ENCODE data around the gene EFL1.
A peak's percentile ranks its signal among the peaks of the same experiment; 100 is the strongest.
"Not testable (repeated sequence)": the region's sequence is repeated elsewhere in the genome, so short reads cannot be mapped to it uniquely, and the experiment has no call there.

Gene EFL1

DNA sequence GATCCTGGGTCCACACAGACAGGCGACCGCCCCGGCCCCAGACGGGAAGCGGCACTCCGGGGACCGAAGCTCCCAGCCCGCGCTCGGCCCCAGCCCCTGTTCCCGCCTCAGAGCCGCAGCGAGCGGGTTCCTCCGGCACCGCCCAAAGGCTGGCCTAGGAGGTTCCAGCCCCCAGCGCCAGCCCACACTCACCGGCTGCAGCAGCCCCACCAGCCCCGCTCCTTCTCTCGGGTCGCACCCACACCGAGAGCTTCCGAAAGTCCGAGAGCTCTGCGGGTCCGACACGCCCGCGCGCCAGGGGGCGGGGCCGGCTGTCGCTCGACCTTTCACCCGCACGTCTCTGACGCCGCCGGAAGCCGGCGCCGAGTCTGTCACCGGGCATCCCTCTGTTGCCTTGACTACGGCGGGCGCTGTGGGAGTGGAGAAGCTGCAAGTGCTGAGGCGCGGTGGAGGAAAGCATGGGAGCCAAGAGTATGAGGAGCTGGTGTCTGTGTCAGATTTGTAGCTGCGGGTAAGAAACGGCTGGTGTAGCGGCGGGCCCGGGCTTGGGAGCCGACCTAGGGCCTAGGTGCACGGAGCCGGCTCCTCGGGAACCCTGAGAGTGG lies at the start of gene EFL1, which contains the start of gene SAXO2:
TSS of gene EFL1 (minus strand) at position 313 of the 605 bp plus-strand sequence. CDS start 956 bp downstream, outside the sequence.
TSS of gene SAXO2 (plus strand) at position 397 of the 605 bp plus-strand sequence. CDS start at position 459, 62 bp downstream.
- peak within 1 kb of the TSS; percentile 87 for H3K4me3 ChIP-seq (ENCODE audit: low read depth, low read length)
- DNase-seq (ENCODE audit: low read depth) = peak; percentile 23

DNA sequence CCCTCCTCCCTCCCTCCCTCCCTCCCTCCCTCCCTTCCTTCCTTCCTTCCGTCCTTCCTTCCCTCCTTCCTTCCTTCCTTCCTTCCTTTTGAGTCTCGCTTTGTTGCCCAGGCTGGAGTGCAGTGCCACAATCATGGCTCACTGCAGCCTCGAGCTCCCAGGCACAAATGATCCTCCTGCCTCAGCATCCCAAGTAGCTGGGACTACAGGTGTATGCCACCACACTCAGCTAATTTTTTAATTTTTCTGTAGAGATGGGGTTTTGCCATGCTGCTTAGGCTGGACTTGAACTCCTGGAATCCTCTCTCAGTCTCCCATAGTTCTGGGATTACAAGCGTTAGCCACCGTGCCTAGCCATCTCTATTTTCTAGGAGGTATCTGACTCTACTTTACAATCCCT lies 48.8 kb upstream of the EFL1 start:
- DNase-seq (ENCODE audit: low read depth); H3K4me3 ChIP-seq (ENCODE audit: low read depth, low read length): not testable (repeated sequence)

DNA sequence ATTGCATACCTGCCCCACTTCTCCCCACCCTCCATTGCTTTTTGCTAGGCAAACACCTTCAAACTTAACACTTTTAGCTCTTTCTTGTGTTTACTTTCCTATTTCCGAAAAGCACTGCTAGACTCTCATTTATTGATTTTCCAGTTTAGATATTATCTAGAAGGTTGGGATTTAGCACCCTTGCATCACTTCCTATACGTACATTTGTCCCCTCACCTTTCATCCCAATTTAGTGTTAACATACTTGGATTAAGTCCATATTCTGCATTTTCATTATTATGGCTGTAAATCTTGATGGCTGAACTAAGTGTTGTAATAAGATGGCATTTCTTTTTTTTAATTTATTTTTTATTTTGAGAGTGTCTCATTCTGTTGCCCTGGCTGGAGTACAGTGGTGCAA lies 47.3 kb upstream of the EFL1 start:
- no peak for DNase-seq (ENCODE audit: low read depth)

DNA sequence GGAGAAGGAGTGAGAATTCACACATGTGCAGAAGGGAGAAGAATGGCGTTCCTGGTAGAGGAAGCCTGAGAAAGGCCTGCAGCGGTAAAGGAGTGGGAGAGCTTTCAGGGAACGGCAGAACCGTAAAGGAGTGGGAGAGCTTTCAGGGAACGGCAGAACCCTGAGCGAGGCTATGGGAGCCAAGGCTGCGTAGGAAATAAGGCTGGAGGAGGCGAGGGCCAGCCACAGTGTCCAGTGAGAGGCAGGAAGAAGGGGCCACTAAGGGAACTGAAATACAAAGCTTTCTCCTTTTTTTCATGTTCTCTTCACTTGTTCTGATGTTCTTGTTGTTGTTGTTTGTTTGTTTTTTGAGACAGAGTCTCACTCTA lies 45.2 kb upstream of the EFL1 start:
- H3K4me3 ChIP-seq (ENCODE audit: low read depth, low read length) = no peak overlapping the region
- DNase-seq (ENCODE audit: low read depth) = no peak

More for the DNA sequence above, 47.3 kb upstream of the EFL1 start:
- no peak overlapping the region for H3K4me3 ChIP-seq (ENCODE audit: low read depth, low read length)

DNA sequence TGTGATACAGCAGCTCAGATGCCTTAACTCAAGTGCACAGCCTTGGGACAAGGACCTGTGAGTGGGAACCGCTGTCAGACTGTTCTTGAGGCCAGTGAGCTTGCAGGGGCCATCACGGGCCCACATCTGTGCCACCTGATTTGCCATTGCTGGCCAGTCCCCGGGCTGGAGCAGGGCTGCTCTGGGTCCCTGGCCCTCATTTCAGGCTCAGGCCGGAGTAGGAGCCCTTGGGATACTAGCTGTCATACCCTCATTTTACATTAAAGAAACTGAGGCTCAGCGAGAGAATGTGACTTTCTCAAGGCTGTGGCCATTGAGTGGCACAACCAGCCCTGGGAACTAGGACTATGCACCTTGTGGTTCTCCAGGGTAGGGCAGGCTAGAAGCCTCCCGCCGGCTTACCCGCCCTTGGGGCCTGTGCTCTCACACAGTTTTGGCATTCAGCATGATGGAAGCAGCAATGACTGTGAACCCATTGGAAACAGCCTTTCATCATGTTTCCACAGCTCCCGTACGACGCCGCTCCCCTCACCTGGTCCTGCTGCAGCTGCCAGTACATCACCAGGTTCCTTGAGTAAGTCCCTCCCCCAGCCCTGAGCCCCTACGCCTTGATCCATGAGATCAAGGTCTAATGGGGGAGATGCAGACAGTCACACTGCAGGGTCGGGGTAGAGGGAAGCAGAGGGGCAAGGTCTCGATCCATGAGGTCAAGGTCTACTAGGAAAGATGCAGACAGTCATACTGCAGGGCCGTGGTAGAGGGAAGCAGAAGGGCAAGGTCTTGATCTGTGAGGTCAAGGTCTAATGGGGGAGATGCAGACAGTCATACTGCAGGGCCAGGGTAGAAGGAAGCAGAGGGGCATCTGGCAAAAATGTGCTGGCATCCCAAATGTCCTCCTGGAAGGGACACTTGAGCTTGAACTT lies 44.5 kb upstream of the EFL1 start:
- no peak for DNase-seq (ENCODE audit: low read depth)
- H3K4me3 ChIP-seq (ENCODE audit: low read depth, low read length) = no peak overlapping the region

DNA sequence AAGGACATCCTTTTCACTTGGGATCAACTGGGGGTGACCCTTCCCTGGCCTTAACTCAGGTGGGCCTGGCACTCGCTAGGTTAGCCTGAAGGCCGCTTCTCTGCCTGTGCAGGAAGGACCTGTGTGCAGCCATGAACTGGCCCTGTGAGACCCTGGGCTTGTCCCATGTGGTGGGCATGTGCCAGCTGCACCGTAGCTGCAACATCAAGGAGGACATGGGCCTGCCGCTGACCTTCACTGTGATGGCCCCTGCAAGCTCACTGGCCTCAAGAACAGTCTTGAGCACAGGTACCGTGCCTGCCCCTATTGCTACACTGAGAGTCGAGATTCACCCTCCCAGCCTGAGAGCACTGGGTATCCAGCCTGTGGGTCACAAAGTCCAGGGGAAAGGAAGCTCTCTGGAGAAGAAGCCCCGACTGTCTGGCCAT lies 43.1 kb upstream of the EFL1 start:
- DNase-seq (ENCODE audit: low read depth) = no peak
- no peak overlapping the region for H3K4me3 ChIP-seq (ENCODE audit: low read depth, low read length)

DNA sequence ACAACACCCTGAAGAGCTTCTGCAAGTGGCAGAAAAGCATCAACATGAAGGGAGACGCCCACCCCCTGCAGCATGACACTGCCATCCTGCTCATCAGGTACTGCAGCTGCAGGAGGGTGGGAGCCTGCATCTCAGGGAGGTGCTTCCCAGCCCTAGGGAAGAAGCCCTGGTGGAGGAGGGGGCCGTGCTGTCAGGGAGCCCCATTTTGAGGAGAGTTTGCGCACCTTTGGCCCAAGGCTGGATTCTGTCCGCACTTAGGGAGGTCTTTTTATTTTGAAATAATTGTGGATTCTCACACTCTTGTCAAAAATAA lies 42.2 kb upstream of the EFL1 start:
- no peak overlapping the region for H3K4me3 ChIP-seq (ENCODE audit: low read depth, low read length)
- no peak for DNase-seq (ENCODE audit: low read depth)

DNA sequence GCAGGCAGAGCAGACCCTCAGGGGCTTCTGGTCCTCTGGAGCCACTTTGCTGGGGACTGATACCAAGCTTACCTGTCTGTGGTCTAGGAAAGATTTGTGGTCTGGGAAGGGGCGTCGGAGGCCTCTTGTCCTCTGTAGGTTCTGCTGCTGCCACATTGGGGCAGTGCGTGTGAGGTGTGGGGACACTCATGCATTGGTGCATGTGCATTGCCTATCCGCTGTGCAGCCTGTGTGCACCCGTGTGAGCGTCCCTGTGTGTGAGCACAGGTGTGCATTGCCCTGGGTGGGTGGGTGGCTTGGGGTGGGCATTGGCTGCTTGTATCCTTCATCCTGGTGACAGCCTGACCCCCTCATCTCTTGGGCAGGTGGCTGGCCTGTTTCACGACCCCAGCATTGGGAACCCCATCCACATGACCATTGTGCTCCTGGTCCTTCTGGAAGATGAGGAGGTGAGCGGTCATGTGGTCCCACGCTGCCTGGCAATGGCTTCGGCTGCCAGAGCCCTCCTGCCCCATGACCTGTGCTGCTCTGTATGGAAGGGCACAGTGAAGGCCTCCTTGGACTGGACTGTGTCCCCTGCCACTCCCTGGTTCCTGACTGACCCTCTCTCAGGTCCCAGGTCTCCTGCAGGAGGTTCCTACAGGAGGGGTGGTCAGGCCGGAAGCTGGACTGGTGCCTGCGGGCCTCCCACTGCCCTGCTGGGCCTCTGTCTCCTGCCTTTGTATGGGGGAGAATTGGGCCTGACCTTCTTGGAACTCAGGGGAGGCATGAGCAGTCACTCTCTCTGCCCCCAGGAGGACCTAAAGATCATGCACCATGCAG lies 41.6 kb upstream of the EFL1 start:
- no peak overlapping the region for H3K4me3 ChIP-seq (ENCODE audit: low read depth, low read length)
- DNase-seq (ENCODE audit: low read depth) = no peak

DNA sequence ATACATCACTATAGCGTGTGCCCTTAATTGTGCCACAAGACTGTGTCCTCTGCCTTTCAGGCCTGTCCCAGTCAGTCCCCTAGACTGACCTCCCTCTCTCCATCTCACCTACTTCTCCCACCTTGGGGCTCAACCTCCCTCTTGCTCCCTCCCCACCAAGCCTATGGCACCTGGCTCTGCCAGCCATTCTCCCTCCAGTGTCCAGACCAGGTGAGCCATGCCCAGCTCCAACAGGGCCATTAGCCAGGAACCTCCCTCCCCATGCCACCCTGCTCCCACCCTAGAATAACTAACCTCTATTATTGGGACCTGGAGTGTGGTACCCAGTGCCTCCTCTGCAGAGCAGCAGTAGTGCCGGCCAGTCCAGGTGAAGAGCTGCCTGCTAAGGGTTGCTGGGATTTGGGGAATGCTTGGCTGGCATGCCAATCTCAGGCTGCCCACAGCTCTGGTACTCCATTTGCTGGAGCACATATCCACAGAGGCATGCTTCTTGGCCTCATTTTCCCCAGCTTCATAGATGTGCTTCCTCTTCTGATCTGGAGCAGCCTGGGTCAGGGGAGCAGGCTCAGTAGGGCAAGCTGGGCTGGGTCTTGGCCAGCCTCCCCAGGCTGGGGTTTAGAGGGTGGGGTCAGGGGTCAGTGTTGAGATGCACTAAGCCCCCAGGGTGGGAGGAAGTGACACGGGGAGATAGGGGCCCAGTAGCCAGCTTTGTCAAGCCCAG lies 38.9 kb upstream of the EFL1 start:
- DNase-seq (ENCODE audit: low read depth) = no peak
- no peak overlapping the region for H3K4me3 ChIP-seq (ENCODE audit: low read depth, low read length)

DNA sequence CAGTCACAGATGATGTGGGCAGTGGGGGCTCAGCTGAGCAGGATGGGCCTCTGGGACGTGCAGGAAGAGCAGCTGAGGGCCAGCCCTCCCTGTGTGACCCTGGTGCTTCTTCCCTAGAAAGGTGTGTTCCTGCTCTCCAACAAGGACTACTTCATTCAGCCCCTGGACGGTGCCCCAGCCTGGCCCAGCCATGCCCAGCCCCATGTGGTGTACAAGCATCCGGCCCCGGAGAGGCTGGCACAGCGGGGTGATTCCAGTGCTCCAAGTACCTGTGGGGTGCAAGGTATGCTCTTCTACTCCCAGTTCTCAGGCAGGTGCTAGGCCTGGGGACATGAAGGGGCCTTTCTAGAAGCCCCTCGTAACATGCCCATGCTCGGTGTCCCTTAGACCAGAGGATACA lies 38.3 kb upstream of the EFL1 start:
- no peak for DNase-seq (ENCODE audit: low read depth)
- H3K4me3 ChIP-seq (ENCODE audit: low read depth, low read length) = no peak overlapping the region

DNA sequence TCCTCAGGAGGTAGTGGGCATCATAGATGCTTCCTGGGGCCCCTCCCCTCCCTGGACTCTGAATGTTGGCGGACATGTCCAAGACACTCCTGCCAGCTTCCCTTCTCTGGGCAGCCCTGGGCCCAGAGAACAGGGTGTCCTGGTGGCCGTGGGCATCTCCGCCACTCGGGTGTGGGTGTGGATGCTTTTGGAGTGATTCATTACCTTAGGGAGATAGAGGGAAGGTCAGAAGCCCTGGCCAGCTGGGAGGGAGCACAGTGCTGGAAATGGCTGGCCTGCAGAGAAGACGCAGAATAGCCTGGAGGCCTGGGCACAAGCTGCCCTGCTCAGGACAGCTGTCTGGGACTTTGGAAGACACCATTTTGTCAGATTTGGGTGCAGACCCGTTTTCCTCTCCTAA lies 37.8 kb upstream of the EFL1 start:
- not testable (repeated sequence) for DNase-seq (ENCODE audit: low read depth); H3K4me3 ChIP-seq (ENCODE audit: low read depth, low read length)

DNA sequence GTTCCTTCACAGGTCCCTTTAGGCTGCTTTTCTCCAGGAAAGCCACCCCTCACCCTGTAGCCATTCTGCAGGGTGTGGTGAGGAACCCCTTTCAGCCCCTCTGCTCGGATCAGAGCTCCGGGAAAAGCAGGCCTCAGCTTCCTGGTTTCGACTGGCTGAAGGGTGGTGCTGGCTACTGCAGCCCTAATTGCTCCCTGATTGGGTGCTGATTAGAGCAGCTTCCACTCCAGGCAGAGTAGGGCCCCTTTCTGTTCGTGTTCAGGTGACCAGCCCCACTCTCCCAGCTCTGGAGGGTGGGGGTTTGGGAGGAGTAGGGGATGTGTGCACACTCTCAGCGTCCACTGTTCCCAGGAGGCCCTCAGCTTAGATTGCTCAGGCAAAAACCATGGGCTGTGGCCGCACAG lies 37.0 kb upstream of the EFL1 start:
- not testable (repeated sequence) for DNase-seq (ENCODE audit: low read depth); H3K4me3 ChIP-seq (ENCODE audit: low read depth, low read length)

DNA sequence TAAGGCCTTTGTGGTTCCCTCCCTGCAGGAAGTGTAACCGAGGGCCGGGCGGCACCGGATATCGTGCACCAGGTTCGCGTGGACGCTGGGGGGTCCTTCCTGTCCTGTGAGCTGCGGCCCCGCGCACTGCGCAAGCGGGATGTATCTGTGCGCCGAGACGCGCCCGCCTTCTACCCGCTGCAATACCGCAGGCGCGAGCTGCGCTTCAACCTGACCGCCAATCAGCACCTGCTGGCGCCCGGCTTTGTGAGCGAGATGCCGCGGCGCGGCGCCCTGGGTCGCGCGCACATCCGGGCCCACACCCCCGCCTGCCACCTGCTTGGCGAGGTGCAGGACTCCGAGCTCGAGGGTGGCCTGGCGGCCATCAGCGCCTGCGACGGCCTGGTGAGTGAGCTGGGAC lies 36.0 kb upstream of the EFL1 start:
- DNase-seq (ENCODE audit: low read depth) = no peak
- H3K4me3 ChIP-seq (ENCODE audit: low read depth, low read length) = no peak overlapping the region

DNA sequence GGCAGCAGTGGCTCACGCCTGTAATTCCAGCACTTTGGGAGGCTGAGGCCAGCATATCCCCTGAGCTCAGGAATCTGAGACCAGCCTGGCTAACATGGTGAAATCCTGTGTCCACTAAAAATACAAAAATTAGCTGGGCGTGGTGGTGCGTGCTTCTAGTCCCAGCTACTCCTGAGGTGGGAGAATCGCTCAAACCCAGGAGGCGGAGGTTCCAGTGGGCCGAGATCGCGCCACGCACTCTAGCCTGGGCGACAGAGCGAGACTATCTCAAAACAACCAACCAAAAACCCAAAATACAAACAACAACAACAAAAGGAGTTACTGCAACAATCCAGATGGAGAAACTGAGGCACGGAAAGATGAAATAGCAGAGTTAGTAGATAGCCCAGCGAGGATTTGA lies 35.5 kb upstream of the EFL1 start:
- no peak for DNase-seq (ENCODE audit: low read depth)
- no peak overlapping the region for H3K4me3 ChIP-seq (ENCODE audit: low read depth, low read length)

DNA sequence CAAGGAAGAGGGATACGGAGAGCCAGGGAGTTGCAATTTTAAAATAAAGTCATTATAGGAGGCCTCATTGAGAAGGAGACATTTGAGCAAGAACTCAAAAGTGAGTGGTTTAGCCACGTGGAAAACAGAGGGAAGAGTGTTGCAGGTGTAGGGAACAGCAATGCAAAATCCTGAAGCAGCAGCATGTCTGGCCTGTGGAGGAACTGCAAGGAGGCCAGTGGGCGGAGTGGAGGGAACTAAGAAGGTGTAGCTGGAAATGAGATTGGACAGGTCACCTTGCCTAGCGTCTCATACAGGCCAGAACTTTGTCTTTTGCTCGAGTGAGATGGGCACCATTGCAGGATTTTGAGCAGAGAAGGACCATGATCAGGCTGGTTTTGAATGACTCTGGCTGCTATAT lies 35.0 kb upstream of the EFL1 start:
- H3K4me3 ChIP-seq (ENCODE audit: low read depth, low read length) = no peak overlapping the region
- no peak for DNase-seq (ENCODE audit: low read depth)

DNA sequence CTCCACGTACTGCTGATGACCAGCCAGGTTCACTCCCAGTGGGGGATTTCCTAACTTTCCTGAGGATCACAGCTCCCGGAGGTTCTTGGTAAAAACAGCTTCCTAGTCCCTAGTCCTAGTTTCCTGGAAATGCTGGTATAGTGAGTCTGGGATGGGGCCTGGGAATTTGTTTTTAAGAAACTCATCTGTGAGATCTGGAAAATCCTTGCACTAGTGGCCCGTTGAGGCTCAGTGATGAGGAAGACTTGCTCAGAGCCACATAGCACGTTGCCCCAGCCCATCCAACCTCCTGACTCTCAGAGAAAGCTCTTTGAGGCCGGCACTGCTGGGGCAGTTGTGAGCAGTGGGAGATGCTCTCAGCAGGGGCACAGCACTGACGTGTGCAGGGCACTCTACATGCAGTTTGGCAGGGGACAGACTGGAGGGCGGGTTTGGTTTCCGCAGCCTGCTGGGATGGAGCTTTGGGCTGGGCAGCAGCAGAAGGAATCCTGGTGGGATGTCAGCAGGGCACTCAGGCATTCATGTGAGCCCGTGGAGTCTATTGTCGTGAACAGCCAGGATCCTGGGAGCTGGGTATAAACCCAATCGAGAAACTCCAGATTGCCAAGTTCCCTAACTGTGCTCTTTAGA lies 31.6 kb upstream of the EFL1 start:
- no peak for DNase-seq (ENCODE audit: low read depth)
- H3K4me3 ChIP-seq (ENCODE audit: low read depth, low read length) = no peak overlapping the region

DNA sequence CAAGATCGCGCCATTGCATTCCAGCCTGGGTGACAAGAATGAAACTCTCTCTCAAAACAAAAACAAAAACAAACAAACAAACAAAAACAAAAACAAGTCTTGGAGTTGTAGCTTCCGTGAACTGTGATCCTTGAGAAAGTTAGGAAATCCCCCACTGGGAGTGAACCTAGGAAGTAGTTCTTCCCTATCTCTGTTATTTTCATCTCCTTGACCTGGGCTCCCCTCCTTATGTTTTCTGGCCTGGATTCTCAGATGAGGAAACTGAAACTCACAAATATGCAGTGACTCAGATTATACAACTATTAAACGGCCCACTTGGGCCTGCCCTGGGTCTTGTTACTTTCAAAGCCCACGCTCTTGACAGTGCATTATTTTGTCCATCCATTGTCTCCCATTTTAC lies 29.7 kb upstream of the EFL1 start:
- no peak overlapping the region for H3K4me3 ChIP-seq (ENCODE audit: low read depth, low read length)
- no peak for DNase-seq (ENCODE audit: low read depth)

DNA sequence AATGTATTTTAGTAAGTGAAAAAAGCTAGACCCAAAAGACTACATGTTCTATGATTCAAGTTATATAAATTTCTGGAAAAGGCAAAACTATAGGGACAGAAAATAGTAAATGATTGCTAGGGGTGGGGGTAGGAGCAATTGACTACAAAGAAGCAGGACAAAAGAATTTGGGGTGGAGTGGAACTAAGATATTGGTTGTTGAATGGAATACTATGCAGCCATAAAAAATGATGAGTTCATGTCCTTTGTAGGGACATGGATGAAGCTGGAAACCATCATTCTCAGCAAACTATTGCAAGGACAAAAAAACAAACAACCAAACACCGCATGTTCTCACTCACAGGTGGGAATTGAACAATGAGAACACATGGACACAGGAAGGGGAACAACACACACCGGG lies 25.7 kb upstream of the EFL1 start:
- DNase-seq (ENCODE audit: low read depth); H3K4me3 ChIP-seq (ENCODE audit: low read depth, low read length): not testable (repeated sequence)

DNA sequence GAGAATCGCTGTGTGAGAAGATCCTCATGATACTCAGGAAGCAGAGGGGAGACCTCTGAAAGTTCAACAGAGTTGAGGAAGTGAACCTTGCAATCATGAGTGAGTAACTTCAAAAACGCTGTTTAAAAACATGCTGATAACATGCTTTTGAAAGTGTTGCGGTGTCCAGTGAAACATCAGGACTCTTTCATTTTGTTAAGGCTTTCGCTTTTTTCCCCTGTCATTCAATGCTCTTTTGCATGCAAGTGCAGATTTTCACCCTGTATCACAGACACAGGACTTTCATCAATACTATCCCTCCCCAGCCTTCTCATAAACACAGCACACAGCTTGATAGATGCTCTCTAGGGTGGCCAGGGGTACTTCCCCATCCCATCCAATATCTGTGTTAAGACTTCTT lies 23.9 kb upstream of the EFL1 start:
- DNase-seq (ENCODE audit: low read depth); H3K4me3 ChIP-seq (ENCODE audit: low read depth, low read length): not testable (repeated sequence)

Measured in skeletal muscle cell (primary cell).